ENCODE data around the gene SERP2.
A peak's percentile ranks its signal among the peaks of the same experiment; 100 is the strongest.

The SERP2 gene

GRCh38 chr13:44359983-44360375 is 13.6 kb upstream of the SERP2 start:
- no peak for DNase-seq (ENCODE audit: low spot score)

DNA sequence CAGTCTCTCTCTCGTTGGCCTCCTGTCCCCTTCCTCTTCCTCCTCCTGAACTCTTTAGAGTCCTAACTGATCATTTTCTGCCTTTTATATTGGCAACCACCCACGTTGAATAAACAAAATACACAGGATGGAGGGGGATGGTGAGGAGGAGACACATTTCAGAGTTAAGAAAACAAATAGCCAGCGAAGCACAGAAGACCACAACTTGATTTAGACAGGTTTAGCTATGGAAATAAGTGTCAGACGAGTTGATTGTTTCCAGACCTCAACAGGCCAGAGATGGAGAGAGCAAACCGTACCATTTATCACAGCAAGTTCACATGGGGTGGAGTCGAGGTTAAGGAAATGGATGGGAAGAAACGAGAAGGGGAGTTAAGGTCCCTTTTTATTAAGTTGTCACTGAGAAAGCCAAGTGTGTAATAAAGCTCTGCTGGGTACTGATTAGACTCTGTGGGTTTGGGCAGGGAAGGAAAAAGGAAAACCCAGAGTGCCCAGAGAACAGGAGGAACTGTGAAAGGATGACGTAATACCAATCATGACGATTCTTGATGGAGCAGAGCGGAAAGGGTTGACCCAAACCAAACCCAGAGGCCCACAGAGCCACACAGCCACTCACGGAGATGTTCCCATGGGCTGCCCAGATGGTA is 11.1 kb upstream of the SERP2 start:
- DNase-seq (ENCODE audit: low spot score) = no peak

- no peak for DNase-seq (ENCODE audit: low spot score)
These were observed 9.8 kb upstream of the SERP2 start for GRCh38 chr13:44363631-44364344.

DNA sequence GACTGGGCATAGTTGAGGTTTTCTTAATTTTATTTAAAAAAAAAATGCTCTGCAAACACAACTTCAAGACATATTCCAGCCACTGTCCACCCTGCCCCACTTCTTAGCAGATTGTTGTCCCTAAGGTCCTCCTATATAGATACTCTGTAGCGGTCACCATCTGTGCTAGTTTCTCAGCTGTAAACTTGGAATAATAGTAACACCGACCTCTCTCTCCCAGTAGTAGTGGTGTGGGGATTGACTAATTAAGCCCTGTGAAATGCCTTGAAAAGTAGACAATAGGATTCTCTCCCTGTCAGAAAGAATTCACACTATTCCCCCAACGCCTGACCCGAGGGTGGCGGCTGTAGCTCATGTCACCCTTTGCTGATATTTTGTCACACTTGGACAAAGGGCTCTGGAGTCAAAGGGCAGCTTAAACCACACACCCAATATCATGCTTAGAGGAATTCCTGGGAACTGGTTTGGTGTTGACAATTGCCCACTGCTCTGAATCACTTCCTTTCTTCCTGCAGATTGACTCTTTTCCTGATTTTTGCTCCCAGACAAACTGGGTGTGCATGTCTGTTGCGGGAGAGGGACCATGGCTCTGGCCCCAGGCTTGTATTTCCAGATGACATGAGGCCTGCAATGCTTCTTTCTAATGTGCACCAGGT is 9.2 kb upstream of the SERP2 start:
- peak; percentile 20 for DNase-seq (ENCODE audit: low spot score)

DNA sequence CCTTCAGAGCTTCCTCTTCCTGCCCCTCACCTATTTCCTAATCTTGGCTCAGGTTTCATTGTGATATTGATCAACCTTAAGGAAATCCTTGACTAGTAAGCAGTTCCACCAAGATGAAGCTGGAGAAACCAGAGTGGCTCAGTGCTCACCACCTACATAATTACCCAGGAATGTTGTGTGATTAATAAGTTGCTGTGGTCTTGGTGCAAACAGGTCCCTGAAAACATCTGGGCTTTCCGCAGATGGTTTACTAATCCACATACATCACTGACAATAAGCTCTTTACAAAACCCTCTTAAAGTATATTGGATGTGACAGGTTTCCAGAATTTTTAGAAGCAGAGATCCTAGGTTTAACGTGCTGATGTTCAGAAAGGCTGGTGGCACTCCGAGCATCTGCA is 8.6 kb upstream of the SERP2 start:
- DNase-seq (ENCODE audit: low spot score) = no peak

- no peak for DNase-seq (ENCODE audit: low spot score)
These were observed 7.7 kb upstream of the SERP2 start for GRCh38 chr13:44365899-44366298.

DNA sequence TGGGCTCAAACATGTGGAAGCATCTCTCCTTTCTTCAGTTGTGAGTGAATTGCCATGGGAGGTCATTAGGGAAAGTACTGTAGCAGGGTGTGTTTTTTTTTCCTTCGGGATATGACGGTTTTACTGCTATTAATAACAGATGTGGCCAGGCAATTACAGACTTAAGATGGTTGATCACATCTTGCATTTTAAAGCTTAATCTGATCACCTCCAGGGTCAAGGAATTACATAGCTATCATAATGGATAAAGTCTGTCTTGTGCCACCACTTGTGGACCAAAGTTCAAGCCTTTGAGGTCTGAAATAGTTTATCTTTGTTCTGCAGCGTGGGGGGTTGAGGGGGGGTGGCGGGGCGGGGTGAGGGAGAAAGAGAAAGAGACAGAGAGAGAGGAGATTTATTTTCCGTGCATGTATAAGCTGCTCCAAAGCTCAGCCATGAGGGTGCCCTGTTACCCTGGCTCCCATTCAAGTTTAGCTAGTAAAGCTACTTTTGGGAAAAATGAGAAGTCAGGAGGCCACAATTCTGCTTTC is 5.5 kb upstream of the SERP2 start:
- DNase-seq (ENCODE audit: low spot score) = no peak

DNA sequence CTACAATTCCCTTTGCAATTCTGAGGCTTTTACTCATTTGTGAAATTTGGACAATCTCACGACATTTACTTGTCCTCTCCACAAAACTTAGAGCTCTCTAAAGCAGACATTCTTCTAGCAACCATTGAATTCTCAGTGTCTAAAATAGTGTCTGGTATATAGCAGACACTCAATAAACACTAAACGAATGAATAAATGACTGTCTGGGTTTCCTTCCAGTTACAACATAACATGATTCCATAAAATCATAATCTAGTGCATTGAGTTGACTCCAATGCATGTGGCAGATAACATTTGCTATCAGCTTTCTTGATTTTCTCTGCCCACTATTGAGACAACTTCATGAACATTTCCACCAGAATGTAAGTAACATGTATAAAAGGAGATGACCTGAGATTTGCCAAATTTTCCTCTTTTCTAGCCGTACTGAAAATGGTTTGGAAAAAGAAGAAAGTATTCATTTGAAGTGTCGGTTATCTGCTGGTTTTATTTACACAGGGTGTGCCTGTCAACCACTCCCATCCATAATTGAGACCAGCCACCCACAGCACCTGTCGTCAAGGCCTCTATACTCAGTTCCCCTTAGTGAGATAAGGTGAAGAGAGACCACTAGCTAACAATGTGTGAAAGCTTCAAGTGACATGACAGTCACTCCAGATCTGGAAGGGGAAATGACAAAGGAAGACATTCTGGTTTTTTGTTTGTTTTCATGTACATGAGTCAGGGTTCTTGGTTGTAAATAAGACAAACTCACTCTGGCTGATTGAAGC is 4.8 kb upstream of the SERP2 start:
- no peak for DNase-seq (ENCODE audit: low spot score)

DNA sequence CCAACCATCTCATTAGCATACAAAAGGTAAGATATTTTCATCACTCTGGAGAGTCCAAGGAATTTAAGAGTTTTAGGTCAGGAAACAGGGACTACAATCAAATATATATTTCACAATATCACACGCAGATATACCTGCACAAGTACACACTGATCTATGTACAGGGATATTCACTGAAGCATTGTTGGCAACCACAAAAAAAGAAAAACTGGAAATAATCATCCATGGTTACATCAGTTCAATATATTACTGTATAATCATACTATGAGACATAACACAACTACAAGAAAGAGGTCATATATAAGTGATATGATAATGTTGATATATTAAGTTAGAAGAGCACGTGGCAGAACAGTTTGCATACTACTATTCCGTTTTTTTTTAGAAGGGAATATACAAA is 2.2 kb upstream of the SERP2 start:
- DNase-seq (ENCODE audit: low spot score) = no peak

DNA sequence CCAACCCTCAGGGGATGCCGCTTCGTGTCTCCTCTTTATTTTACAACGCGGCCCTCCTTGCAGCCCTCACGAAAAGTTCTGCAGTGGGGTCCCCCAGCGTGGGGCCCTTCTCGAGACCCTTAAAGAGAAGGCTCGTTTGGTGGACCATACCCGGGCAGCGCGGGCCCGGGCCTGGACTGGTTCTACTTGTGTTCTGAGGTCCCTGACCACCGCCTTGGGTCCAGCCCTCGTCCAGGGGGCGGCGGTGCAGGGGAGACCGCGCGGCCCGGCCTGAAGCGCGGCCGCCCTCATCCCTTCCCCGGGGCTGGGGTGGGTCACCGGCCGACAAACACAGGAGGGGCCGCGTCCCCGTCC is 400 bp upstream of the SERP2 start:
- DNase-seq (ENCODE audit: low spot score) = no peak

DNA sequence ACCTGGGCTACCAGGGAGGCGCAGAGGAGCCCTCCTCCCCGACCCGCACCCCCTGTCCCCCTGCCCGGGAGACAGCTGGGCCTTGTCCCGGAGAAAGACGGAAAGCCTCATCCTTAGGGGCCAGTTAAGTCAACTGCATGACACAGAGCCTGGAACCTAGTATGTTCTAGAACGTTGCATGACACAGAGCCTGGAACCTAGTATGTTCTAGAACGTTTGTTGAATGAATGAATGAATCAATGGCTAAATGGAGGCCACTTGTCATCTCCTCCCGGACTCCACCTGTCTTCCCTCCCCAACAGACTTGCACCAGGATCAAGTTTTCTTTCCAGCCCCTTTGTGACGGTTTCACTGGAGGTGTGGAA is 706 bp downstream of the SERP2 start:
- DNase-seq (ENCODE audit: low spot score) = no peak

GRCh38 chr13:44378277-44378676 is 4.7 kb downstream of the SERP2 start:
- DNase-seq (ENCODE audit: low spot score) = no peak

DNA sequence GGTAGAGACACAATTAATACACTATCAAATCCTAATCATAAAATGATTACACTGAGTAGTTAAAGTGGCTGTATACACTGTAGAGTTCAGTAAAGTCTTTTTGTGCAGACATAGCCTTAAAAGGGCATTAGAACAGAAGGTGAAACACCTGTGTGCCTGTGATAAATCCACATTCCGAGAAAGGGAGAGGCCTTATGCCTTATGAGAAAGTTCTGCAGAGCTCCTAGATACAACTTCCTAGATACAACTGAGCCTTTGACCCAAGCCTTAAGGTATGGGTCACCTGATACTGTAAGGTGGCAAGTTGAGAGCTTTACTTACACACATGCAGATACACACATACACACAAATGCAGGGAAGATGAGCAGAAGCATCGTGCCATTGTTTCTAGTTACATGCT is 6.3 kb downstream of the SERP2 start:
- no peak for DNase-seq (ENCODE audit: low spot score)

- DNase-seq (ENCODE audit: low spot score) = no peak
These were observed 7.0 kb downstream of the SERP2 start for GRCh38 chr13:44380404-44381165.

DNA sequence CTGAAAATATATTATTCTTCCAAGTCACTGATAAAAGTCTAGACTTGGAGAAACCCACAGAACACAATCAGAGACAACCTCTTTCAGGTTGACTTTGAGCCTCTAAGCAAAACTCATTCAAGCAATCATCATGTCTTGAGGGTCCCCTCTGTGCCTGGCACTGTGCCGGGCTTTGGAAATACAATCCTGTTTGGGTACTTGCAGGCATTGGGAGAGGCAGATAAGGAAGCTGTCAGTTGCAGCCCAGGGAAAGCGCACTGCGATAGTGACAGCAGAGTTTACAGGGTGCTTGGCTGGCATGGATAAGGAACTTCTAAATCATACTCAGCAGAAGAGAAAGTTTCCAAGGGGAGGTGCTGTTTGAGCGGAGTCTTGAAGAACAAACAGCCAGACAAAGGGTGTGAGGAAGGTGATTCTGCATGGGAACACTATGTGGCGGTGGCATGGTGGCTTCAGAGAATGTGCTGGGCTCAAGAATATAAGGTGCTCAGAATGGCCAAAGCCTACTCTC is 9.1 kb downstream of the SERP2 start:
- no peak for DNase-seq (ENCODE audit: low spot score)

DNA sequence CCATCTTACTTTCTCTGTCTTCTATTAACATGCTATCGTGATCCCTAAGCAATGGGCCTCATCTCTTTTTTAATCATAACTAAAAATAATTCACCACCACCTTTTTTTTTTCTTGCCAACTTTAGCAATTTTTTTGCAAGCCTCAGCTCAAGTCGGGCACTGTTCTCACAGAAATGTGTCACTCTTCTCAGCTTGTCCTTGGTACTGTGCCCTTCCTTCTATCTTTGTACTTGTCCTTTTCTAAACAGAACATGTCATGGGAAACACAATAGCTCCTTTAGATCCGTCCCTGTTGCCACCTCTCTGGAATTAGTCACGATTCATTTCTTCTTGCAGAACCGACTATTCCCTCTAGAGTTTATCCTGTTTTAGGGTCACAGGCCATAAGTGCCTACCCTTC is 10.3 kb downstream of the SERP2 start:
- DNase-seq (ENCODE audit: low spot score) = no peak

DNA sequence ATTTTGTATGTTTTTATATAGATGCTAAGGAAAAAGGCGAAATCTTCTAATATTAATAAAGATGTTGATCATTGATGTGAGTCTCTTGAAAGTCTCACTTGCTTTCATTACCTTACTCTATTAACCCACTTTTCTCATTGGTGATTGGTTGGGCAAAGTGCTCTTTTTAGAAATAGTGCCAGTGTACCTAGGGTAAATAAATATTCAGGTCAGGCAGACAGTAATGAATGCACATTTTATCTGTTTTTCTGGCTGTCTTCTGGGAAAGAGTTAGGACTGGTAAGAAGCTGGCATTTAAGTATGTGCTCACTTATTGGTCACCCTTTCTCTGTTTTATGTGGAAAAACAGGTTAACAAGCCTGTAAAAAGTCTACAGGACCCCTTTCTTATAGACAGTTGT is 11.2 kb downstream of the SERP2 start:
- no peak for DNase-seq (ENCODE audit: low spot score)

DNA sequence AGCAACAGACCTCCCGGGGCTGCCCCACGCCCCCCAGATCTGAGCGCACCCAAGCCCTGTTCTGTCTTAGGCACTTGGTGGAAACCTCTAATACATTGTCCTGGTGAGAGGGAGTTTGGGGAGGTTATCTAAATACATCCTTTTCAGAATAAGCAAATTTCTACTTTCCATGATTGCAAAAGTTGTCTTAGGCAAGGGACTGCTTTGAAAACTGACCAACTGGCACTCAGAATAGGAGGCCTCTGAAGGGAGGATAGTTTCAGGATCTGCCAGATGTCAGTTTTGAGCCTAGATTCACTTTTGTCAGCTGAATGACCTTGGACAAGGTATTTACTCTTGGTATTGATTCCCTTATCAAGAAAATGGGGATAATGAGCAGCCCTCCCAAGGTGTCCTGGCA is 11.8 kb downstream of the SERP2 start:
- no peak for DNase-seq (ENCODE audit: low spot score)

- no peak for DNase-seq (ENCODE audit: low spot score)
These were observed 12.2 kb downstream of the SERP2 start for GRCh38 chr13:44385847-44386246.

- no peak for DNase-seq (ENCODE audit: low spot score)
These were observed 13.4 kb downstream of the SERP2 start for GRCh38 chr13:44386913-44387556.

DNA sequence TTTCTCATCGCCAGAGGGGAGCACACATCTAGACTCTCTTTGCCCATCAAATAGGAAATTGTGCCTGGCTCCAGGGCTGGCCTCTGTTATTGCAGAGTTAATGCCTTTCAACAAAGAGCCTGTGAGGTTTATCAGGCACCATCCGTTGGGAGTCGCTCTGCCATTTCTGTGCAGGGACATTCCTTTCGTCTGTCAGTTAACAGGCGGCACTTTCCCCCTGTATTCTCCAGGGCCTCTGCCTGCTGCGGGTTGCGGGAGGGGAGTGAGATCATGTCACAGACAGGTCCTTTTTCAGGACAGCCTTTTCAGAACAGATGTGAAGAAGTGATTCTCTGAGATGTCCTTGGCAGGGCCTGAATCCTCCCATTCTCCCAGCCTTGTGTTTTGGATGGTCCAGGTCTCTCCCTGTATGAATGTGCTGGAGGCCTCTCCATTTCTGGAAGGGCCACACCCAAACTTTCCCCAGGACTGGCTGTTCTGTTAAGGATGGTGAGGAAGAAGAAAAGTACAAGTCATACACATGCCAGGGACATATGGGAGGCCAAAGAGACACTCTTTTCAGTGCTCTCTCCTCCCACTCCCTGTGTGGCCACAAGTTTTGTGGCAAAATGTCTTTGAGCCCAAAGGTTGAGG is 14.9 kb downstream of the SERP2 start:
- DNase-seq (ENCODE audit: low spot score) = no peak

Data from RKO (cell line).